SK-N-SH treated with all-trans-retinoic acid at 6 μM for 48 hours (cell line): Measurements from ENCODE around the gene COL12A1.

ENCODE experiments used
- ATAC-seq: fragments of 200-7000 bp; cut with Tn5 transposase; 3 replicates; pipeline ENCODE4 v1.9.1; 2020; ENCODE audit warnings: mild to moderate bottlenecking, moderate library complexity
- ARNTL ChIP-seq: fragments of 450-650 bp; formaldehyde crosslinking; IDR thresholded peaks from 2 replicates; pipeline ENCODE4 v1.5.0; 2020; ENCODE audit warnings: low read depth, mild to moderate bottlenecking, moderate library complexity, borderline replicate concordance
- BACH2 ChIP-seq: fragments of 250-450 bp; sonication (Bioruptor Pico); IDR thresholded peaks from 2 replicates; pipeline ENCODE4 v1.9.0; 2021; ENCODE audit warnings: mild to moderate bottlenecking, borderline replicate concordance
- CSDC2 ChIP-seq: fragments of 250-450 bp; sonication (Bioruptor Pico); IDR thresholded peaks from 2 replicates; pipeline ENCODE4 v1.5.0; 2020; ENCODE audit warnings: mild to moderate bottlenecking, moderate library complexity
- ESRRG ChIP-seq: fragments of 250-450 bp; sonication (Bioruptor Pico); IDR thresholded peaks from 2 replicates; pipeline ENCODE4 v1.6.1; 2021; ENCODE audit warnings: mild to moderate bottlenecking
- GLIS3 ChIP-seq: fragments of 250-450 bp; sonication (Bioruptor Pico); IDR thresholded peaks from 2 replicates; pipeline ENCODE4 v1.5.0; 2020; ENCODE audit warnings: mild to moderate bottlenecking, moderate library complexity
- OSR1 ChIP-seq: fragments of 250-450 bp; sonication (Bioruptor Pico); IDR thresholded peaks from 2 replicates; pipeline ENCODE4 v1.8.0; 2022; ENCODE audit warnings: moderate library complexity, mild to moderate bottlenecking, inconsistent platforms
- PPARA ChIP-seq: fragments of 250-450 bp; sonication (Bioruptor Pico); IDR thresholded peaks from 2 replicates; pipeline ENCODE4 v1.5.0; 2020; ENCODE audit warnings: mild to moderate bottlenecking, borderline replicate concordance
- RARB ChIP-seq: fragments of 250-450 bp; sonication (Bioruptor Pico); IDR thresholded peaks from 2 replicates; pipeline ENCODE4 v1.8.0; 2021; ENCODE audit warnings: mild to moderate bottlenecking, moderate library complexity
- SNAI2 ChIP-seq: fragments of 250-450 bp; sonication (Bioruptor Pico); IDR thresholded peaks from 2 replicates; pipeline ENCODE4 v1.5.0; 2020; ENCODE audit warnings: mild to moderate bottlenecking, moderate library complexity
- TCF4 ChIP-seq: fragments of 250-450 bp; sonication (Bioruptor Pico); IDR thresholded peaks from 2 replicates; pipeline ENCODE4 v1.8.0; 2021; ENCODE audit warnings: mild to moderate bottlenecking, moderate library complexity, borderline replicate concordance
- TOX ChIP-seq: fragments of 250-450 bp; sonication (Bioruptor Pico); IDR thresholded peaks from 2 replicates; pipeline ENCODE4 v1.8.0; 2021; ENCODE audit warnings: mild to moderate bottlenecking, moderate library complexity, borderline replicate concordance
- ZC3H10 ChIP-seq: fragments of 250-450 bp; sonication (Bioruptor Pico); IDR thresholded peaks from 2 replicates; pipeline ENCODE4 v1.5.1; 2021; ENCODE audit warnings: mild to moderate bottlenecking, moderate library complexity
- ZFP3 ChIP-seq: fragments of 250-450 bp; sonication (Bioruptor Pico); IDR thresholded peaks from 2 replicates; pipeline ENCODE4 v1.5.0; 2020; ENCODE audit warnings: mild to moderate bottlenecking, moderate library complexity
- ZFP30 ChIP-seq: fragments of 450-650 bp; formaldehyde crosslinking; IDR thresholded peaks from 2 replicates; pipeline ENCODE4 v1.5.0; 2022; ENCODE audit warnings: mild to moderate bottlenecking, moderate library complexity
- ZNF565 ChIP-seq: fragments of 450-650 bp; formaldehyde crosslinking; conservative IDR thresholded peaks from 2 replicates; pipeline ENCODE4 v1.5.0; 2020; ENCODE audit warnings: low read depth, mild to moderate bottlenecking, moderate library complexity
- ZNF70 ChIP-seq: fragments of 450-650 bp; formaldehyde crosslinking; IDR thresholded peaks from 2 replicates; pipeline ENCODE4 v1.5.0; 2020; ENCODE audit warnings: mild to moderate bottlenecking, moderate library complexity
- TF ChIP-seq, protein P1 (sequence below): fragments of 250-450 bp; sonication (Bioruptor Pico); IDR thresholded peaks from 2 replicates; pipeline ENCODE4 v1.5.1; 2021; ENCODE audit warnings: mild to moderate bottlenecking, moderate library complexity
- TF ChIP-seq, protein P2 (sequence below): fragments of 250-450 bp; sonication (Bioruptor Pico); IDR thresholded peaks from 2 replicates; pipeline ENCODE4 v1.8.0; 2020; ENCODE audit warnings: mild to moderate bottlenecking, moderate library complexity, borderline replicate concordance
- TF ChIP-seq, protein P3 (sequence below): fragments of 250-450 bp; sonication (Bioruptor Pico); IDR thresholded peaks from 2 replicates; pipeline ENCODE4 v1.8.0; 2021; ENCODE audit warnings: low read depth, mild to moderate bottlenecking, moderate library complexity, borderline replicate concordance
- TF ChIP-seq, protein P4 (sequence below): fragments of 250-450 bp; sonication (Bioruptor Pico); IDR thresholded peaks from 2 replicates; pipeline ENCODE4 v1.5.1; 2020; ENCODE audit warnings: low read depth, mild to moderate bottlenecking, moderate library complexity

COL12A1 gene

DNA sequence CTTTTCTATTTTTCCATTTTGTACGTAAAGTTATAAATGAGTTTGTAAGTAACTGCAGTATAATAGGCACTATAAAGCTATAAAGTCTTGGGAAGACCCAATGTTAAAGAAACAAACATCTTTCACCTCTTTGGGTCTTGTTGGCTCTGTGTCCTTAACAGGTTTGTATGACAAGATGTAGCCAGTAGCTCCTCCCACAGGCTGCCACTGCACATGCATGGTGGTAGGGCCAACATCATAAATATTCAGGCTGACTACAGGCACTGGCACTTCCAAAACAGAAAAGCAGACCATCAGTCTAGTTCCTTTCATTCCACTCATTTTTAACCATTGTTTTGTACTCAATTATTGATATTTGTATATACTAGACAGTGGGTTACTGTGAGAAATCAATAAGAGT, 59.9 kb downstream of the COL12A1 start:
- ATAC-seq: no peak
- TF ChIP-seq ZFP30 (CRISPR knock-in tag): no peak
- no peak for TF ChIP-seq ZFP3 (CRISPR knock-in tag)
- no peak for TF ChIP-seq TCF4 (CRISPR knock-in tag)
- no peak for TF ChIP-seq RARB (CRISPR knock-in tag)
- TF ChIP-seq TOX (CRISPR knock-in tag): no peak
- TF ChIP-seq, protein P1, sequence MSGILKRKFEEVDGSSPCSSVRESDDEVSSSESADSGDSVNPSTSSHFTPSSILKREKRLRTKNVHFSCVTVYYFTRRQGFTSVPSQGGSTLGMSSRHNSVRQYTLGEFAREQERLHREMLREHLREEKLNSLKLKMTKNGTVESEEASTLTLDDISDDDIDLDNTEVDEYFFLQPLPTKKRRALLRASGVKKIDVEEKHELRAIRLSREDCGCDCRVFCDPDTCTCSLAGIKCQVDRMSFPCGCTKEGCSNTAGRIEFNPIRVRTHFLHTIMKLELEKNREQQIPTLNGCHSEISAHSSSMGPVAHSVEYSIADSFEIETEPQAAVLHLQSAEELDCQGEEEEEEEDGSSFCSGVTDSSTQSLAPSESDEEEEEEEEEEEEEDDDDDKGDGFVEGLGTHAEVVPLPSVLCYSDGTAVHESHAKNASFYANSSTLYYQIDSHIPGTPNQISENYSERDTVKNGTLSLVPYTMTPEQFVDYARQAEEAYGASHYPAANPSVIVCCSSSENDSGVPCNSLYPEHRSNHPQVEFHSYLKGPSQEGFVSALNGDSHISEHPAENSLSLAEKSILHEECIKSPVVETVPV (CRISPR knock-in tag): no peak

DNA sequence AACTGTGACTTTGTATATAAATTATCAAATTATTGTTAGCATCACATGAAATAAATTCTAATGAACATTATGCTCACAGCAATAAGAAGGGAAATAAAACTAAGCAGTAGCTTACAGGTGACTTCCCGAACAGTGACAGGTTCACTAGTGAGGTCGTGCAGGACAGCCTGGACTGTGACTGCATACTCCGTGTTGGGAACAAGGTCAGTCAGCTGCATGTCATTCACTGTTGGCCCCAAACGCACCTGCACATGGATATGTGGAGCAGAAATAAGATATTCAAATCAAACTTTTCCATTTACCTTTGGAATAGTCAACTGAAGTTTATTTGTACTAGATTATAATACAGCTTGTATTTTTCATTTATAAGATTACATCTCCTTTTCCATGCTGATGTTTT, 60.6 kb downstream of the COL12A1 start:
- no peak for ATAC-seq

DNA sequence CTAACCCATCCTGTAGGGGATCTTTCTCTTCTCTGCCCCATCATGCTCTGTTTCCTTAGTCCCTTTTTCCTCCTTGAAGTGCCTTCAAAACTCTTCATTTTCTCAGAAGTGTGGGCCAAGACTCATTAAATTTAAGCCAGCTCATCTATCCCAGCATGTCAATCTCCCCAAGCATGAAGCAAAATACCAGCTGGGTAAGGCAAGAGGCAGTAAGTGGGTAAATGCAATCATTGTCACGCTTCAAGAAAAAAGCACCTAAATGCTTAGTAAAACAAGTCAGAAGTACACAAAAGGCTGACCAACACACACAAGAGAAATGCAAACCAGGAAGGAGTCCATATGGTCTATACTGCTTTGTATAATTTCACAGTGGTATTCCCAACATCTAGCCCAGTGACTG, 61.5 kb downstream of the COL12A1 start:
- ATAC-seq: no peak
- TF ChIP-seq RARB (CRISPR knock-in tag): no peak
- TF ChIP-seq, protein P2, sequence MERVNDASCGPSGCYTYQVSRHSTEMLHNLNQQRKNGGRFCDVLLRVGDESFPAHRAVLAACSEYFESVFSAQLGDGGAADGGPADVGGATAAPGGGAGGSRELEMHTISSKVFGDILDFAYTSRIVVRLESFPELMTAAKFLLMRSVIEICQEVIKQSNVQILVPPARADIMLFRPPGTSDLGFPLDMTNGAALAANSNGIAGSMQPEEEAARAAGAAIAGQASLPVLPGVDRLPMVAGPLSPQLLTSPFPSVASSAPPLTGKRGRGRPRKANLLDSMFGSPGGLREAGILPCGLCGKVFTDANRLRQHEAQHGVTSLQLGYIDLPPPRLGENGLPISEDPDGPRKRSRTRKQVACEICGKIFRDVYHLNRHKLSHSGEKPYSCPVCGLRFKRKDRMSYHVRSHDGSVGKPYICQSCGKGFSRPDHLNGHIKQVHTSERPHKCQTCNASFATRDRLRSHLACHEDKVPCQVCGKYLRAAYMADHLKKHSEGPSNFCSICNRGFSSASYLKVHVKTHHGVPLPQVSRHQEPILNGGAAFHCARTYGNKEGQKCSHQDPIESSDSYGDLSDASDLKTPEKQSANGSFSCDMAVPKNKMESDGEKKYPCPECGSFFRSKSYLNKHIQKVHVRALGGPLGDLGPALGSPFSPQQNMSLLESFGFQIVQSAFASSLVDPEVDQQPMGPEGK: no peak
- no peak for TF ChIP-seq ESRRG (CRISPR knock-in tag)
- no peak for TF ChIP-seq GLIS3 (CRISPR knock-in tag)
- no peak for TF ChIP-seq TCF4 (CRISPR knock-in tag)
- TF ChIP-seq ZFP30 (CRISPR knock-in tag): no peak
- no peak for TF ChIP-seq ZFP3 (CRISPR knock-in tag)
- no peak for TF ChIP-seq ZNF70
- TF ChIP-seq, all 23 proteins: peak for 0

More for the DNA sequence above, 60.6 kb downstream of the COL12A1 start:
- TF ChIP-seq, protein P1 (CRISPR knock-in tag): no peak
- TF ChIP-seq TCF4 (CRISPR knock-in tag): no peak
- TF ChIP-seq OSR1 (CRISPR knock-in tag): no peak
- TF ChIP-seq GLIS3 (CRISPR knock-in tag): no peak
- no peak for TF ChIP-seq TOX (CRISPR knock-in tag)
- TF ChIP-seq, protein P3, sequence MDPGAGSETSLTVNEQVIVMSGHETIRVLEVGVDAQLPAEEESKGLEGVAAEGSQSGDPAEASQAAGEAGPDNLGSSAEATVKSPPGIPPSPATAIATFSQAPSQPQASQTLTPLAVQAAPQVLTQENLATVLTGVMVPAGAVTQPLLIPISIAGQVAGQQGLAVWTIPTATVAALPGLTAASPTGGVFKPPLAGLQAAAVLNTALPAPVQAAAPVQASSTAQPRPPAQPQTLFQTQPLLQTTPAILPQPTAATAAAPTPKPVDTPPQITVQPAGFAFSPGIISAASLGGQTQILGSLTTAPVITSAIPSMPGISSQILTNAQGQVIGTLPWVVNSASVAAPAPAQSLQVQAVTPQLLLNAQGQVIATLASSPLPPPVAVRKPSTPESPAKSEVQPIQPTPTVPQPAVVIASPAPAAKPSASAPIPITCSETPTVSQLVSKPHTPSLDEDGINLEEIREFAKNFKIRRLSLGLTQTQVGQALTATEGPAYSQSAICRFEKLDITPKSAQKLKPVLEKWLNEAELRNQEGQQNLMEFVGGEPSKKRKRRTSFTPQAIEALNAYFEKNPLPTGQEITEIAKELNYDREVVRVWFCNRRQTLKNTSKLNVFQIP: no peak
- TF ChIP-seq BACH2 (CRISPR knock-in tag): no peak
- no peak for TF ChIP-seq PPARA (CRISPR knock-in tag)
- no peak for TF ChIP-seq CSDC2 (CRISPR knock-in tag)
- no peak for TF ChIP-seq ZFP3 (CRISPR knock-in tag)
- TF ChIP-seq ARNTL: no peak
- TF ChIP-seq ESRRG (CRISPR knock-in tag): no peak
- no peak for TF ChIP-seq ZC3H10 (CRISPR knock-in tag)
- TF ChIP-seq, all 23 proteins: peak for 0

DNA sequence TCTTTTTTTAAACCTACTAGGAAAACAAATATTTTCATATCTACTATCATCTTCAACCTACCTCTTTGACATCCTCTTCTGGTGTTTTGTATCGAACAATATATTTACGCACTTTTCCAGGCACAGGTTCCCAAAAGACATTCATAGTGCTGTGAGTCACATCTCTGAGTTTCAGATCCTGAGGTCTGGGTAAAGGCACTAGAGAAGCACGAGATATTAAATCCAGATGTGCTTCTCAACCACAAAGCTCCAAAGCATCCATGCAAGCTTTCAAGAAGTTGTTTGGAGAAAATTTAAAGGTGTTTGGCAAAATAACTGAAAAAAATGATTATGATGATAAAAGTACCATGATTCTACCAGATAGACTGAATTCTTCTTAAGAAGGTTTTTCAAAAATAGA, 62.7 kb downstream of the COL12A1 start:
- TF ChIP-seq ZNF70: no peak
- no peak for TF ChIP-seq ZFP30 (CRISPR knock-in tag)
- no peak for TF ChIP-seq OSR1 (CRISPR knock-in tag)
- no peak for TF ChIP-seq PPARA (CRISPR knock-in tag)
- no peak for TF ChIP-seq SNAI2
- no peak for ATAC-seq

DNA sequence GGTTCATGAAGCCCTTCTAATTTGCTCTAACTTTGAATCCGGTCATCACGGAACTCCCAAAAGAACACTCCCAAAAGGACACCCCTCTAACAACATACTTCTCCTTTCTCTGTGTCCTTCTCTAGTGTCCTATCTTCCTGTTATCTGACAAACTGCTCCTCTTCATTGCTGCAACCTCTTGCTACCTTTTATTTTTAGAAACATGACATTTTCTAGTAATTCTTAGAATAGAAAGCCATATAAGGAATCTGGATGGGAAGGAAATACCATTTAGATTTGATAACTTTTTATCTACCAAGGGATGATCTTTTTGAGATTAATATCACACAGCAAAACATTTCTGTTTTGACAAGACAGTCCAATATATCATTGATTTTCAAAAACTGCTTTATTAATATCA, 63.1 kb downstream of the COL12A1 start:
- no peak for ATAC-seq
- no peak for TF ChIP-seq ARNTL
- no peak for TF ChIP-seq RARB (CRISPR knock-in tag)
- TF ChIP-seq, protein P3: no peak
- no peak for TF ChIP-seq OSR1 (CRISPR knock-in tag)
- TF ChIP-seq ESRRG (CRISPR knock-in tag): no peak
- no peak for TF ChIP-seq ZNF565 (CRISPR knock-in tag)
- TF ChIP-seq ZC3H10 (CRISPR knock-in tag): no peak
- TF ChIP-seq, protein P4, sequence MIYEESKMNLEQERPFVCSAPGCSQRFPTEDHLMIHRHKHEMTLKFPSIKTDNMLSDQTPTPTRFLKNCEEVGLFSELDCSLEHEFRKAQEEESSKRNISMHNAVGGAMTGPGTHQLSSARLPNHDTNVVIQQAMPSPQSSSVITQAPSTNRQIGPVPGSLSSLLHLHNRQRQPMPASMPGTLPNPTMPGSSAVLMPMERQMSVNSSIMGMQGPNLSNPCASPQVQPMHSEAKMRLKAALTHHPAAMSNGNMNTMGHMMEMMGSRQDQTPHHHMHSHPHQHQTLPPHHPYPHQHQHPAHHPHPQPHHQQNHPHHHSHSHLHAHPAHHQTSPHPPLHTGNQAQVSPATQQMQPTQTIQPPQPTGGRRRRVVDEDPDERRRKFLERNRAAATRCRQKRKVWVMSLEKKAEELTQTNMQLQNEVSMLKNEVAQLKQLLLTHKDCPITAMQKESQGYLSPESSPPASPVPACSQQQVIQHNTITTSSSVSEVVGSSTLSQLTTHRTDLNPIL (CRISPR knock-in tag): no peak
- no peak for TF ChIP-seq ZFP3 (CRISPR knock-in tag)
